ENCODE measurements around the gene AP1B1.
"Not testable (repeated sequence)": the region's sequence is repeated elsewhere in the genome, so short reads cannot be mapped to it uniquely, and the experiment has no call there.

The AP1B1 gene

GRCh38 chr22:29377979-29378378 lies 10.4 kb downstream of the AP1B1 start:
- Mint-ChIP-seq H3K4me3 (no peak overlapping the region), H3K27me3 (no peaks in the 10 kb centered on the region), H3K27ac (no peak overlapping the region), H3K4me1 (ENCODE audit: low read depth) (peaks cover 41% of the 10 kb centered on the region), H3K36me3 (peaks cover 10% of the 10 kb centered on the region), H3K9me3 (ENCODE audit: low read depth) (no peaks in the 10 kb centered on the region)

- H3K36me3 Mint-ChIP-seq = peaks cover 12% of the 10 kb centered on the region
- not testable (repeated sequence) for H3K9me3 Mint-ChIP-seq (ENCODE audit: low read depth); H3K27ac Mint-ChIP-seq; H3K4me3 Mint-ChIP-seq; H3K27me3 Mint-ChIP-seq
- H3K4me1 Mint-ChIP-seq (ENCODE audit: low read depth) = peaks cover 32% of the 10 kb centered on the region
Measured at GRCh38 chr22:29376705-29377104, 11.7 kb downstream of the AP1B1 start.

- peak overlapping the region; percentile 71 for H3K27ac Mint-ChIP-seq
- H3K36me3 Mint-ChIP-seq = peaks cover 12% of the 10 kb centered on the region
- no peaks in the 10 kb centered on the region for H3K27me3 Mint-ChIP-seq
- H3K4me1 Mint-ChIP-seq (ENCODE audit: low read depth) = peaks cover 29% of the 10 kb centered on the region
- no peak overlapping the region for H3K4me3 Mint-ChIP-seq
- H3K9me3 Mint-ChIP-seq (ENCODE audit: low read depth) = no peaks in the 10 kb centered on the region
Measured at GRCh38 chr22:29375398-29376076, 12.8 kb downstream of the AP1B1 start.

GRCh38 chr22:29374806-29375205 lies 13.6 kb downstream of the AP1B1 start:
- H3K36me3 Mint-ChIP-seq = peaks cover 12% of the 10 kb centered on the region
- not testable (repeated sequence) for H3K9me3 Mint-ChIP-seq (ENCODE audit: low read depth); H3K27me3 Mint-ChIP-seq; H3K4me3 Mint-ChIP-seq; H3K27ac Mint-ChIP-seq
- H3K4me1 Mint-ChIP-seq (ENCODE audit: low read depth) = peaks cover 27% of the 10 kb centered on the region

- no peaks in the 10 kb centered on the region for H3K9me3 Mint-ChIP-seq (ENCODE audit: low read depth)
- no peak overlapping the region for H3K27ac Mint-ChIP-seq
- H3K4me1 Mint-ChIP-seq (ENCODE audit: low read depth) = peaks cover 26% of the 10 kb centered on the region
- H3K4me3 Mint-ChIP-seq = no peak overlapping the region
- H3K36me3 Mint-ChIP-seq = peaks cover 12% of the 10 kb centered on the region
- no peaks in the 10 kb centered on the region for H3K27me3 Mint-ChIP-seq
Measured at GRCh38 chr22:29374401-29374800, 14.0 kb downstream of the AP1B1 start.

- H3K27me3 Mint-ChIP-seq = no peaks in the 10 kb centered on the region
- no peak overlapping the region for H3K4me3 Mint-ChIP-seq
- H3K36me3 Mint-ChIP-seq = peaks cover 7% of the 10 kb centered on the region
- H3K9me3 Mint-ChIP-seq (ENCODE audit: low read depth) = no peaks in the 10 kb centered on the region
- no peak overlapping the region for H3K27ac Mint-ChIP-seq
- H3K4me1 Mint-ChIP-seq (ENCODE audit: low read depth) = peaks cover 24% of the 10 kb centered on the region
Measured at GRCh38 chr22:29370537-29370936, 17.8 kb downstream of the AP1B1 start.

- Mint-ChIP-seq H3K4me1 (ENCODE audit: low read depth) (peaks cover 19% of the 10 kb centered on the region), H3K27ac (no peak overlapping the region), H3K36me3 (peaks cover 5% of the 10 kb centered on the region), H3K27me3 (no peaks in the 10 kb centered on the region), H3K9me3 (ENCODE audit: low read depth) (no peaks in the 10 kb centered on the region), H3K4me3 (no peak overlapping the region)
Measured at GRCh38 chr22:29369460-29369859, 18.9 kb downstream of the AP1B1 start.

GRCh38 chr22:29359469-29359868 lies 28.9 kb downstream of the AP1B1 start:
- Mint-ChIP-seq H3K4me1 (ENCODE audit: low read depth) (no peaks in the 10 kb centered on the region), H3K27me3 (no peaks in the 10 kb centered on the region), H3K4me3 (no peak overlapping the region), H3K36me3 (peaks cover 10% of the 10 kb centered on the region), H3K27ac (no peak overlapping the region), H3K9me3 (ENCODE audit: low read depth) (no peaks in the 10 kb centered on the region)

GRCh38 chr22:29357193-29357890 lies 31.0 kb downstream of the AP1B1 start:
- not testable (repeated sequence) for H3K9me3 Mint-ChIP-seq (ENCODE audit: low read depth); H3K4me1 Mint-ChIP-seq (ENCODE audit: low read depth); H3K27me3 Mint-ChIP-seq; H3K4me3 Mint-ChIP-seq; H3K27ac Mint-ChIP-seq
- H3K36me3 Mint-ChIP-seq = peaks cover 11% of the 10 kb centered on the region

- Mint-ChIP-seq H3K4me3 (no peak overlapping the region), H3K36me3 (peaks cover 3% of the 10 kb centered on the region), H3K27me3 (no peaks in the 10 kb centered on the region), H3K4me1 (ENCODE audit: low read depth) (no peaks in the 10 kb centered on the region), H3K9me3 (ENCODE audit: low read depth) (no peaks in the 10 kb centered on the region), H3K27ac (no peak overlapping the region)
Measured at GRCh38 chr22:29353860-29354259, 34.5 kb downstream of the AP1B1 start.

GRCh38 chr22:29353286-29353685 lies 35.1 kb downstream of the AP1B1 start:
- no peak overlapping the region for H3K4me3 Mint-ChIP-seq
- no peaks in the 10 kb centered on the region for H3K27me3 Mint-ChIP-seq
- no peaks in the 10 kb centered on the region for H3K9me3 Mint-ChIP-seq (ENCODE audit: low read depth)
- H3K36me3 Mint-ChIP-seq = peaks cover 6% of the 10 kb centered on the region
- H3K27ac Mint-ChIP-seq = no peak overlapping the region
- H3K4me1 Mint-ChIP-seq (ENCODE audit: low read depth) = no peaks in the 10 kb centered on the region

- Mint-ChIP-seq H3K36me3 (peaks cover 6% of the 10 kb centered on the region), H3K4me3 (no peak overlapping the region), H3K27me3 (no peaks in the 10 kb centered on the region), H3K9me3 (ENCODE audit: low read depth) (no peaks in the 10 kb centered on the region), H3K27ac (no peak overlapping the region), H3K4me1 (ENCODE audit: low read depth) (no peaks in the 10 kb centered on the region)
Measured at GRCh38 chr22:29352778-29353177, 35.6 kb downstream of the AP1B1 start.

- Mint-ChIP-seq H3K36me3 (peaks cover 6% of the 10 kb centered on the region), H3K9me3 (ENCODE audit: low read depth) (no peaks in the 10 kb centered on the region), H3K4me1 (ENCODE audit: low read depth) (no peaks in the 10 kb centered on the region), H3K27ac (no peak overlapping the region), H3K27me3 (no peaks in the 10 kb centered on the region), H3K4me3 (no peak overlapping the region)
Measured at GRCh38 chr22:29351891-29352290, 36.5 kb downstream of the AP1B1 start.

- Mint-ChIP-seq H3K27me3 (no peaks in the 10 kb centered on the region), H3K4me3 (no peak overlapping the region), H3K9me3 (ENCODE audit: low read depth) (no peaks in the 10 kb centered on the region), H3K36me3 (peaks cover 6% of the 10 kb centered on the region), H3K27ac (no peak overlapping the region), H3K4me1 (ENCODE audit: low read depth) (no peaks in the 10 kb centered on the region)
Measured at GRCh38 chr22:29351042-29351441, 37.3 kb downstream of the AP1B1 start.

- peaks cover 2% of the 10 kb centered on the region for H3K36me3 Mint-ChIP-seq
- no peaks in the 10 kb centered on the region for H3K4me1 Mint-ChIP-seq (ENCODE audit: low read depth)
- no peak overlapping the region for H3K4me3 Mint-ChIP-seq
- no peak overlapping the region for H3K27ac Mint-ChIP-seq
- H3K9me3 Mint-ChIP-seq (ENCODE audit: low read depth) = no peaks in the 10 kb centered on the region
- no peaks in the 10 kb centered on the region for H3K27me3 Mint-ChIP-seq
Measured at GRCh38 chr22:29348956-29349355, 39.4 kb downstream of the AP1B1 start.

- Mint-ChIP-seq H3K27me3 (no peaks in the 10 kb centered on the region), H3K4me3 (no peak overlapping the region), H3K4me1 (ENCODE audit: low read depth) (no peaks in the 10 kb centered on the region), H3K9me3 (ENCODE audit: low read depth) (no peaks in the 10 kb centered on the region), H3K27ac (no peak overlapping the region), H3K36me3 (peaks cover 2% of the 10 kb centered on the region)
Measured at GRCh38 chr22:29348041-29348440, 40.3 kb downstream of the AP1B1 start.
